ENCODE results near the gene SEMA6D. TPM values are rescaled to one million over a fixed set of nuclear protein-coding genes. Genes with fewer than 3 reads are reported as not detected.

Gene SEMA6D
- total RNA-seq, 1 donor from 2014 or later, result 6.4 TPM

- DNase-seq (ENCODE audit: low spot score), result no peak
- H3K4me3 Mint-ChIP-seq (ENCODE audit: unreplicated experiment), result no peak overlapping the region
- no peak for TF ChIP-seq CTCF (IDR thresholded peaks at IDR 0.05)
- H3K36me3 Mint-ChIP-seq (ENCODE audit: low read depth), result no peaks in the 10 kb centered on the region
- peaks cover 2% of the 10 kb centered on the region for H3K27me3 Mint-ChIP-seq (ENCODE audit: low read depth)
- H3K27ac Mint-ChIP-seq (ENCODE audit: unreplicated experiment), result no peak overlapping the region
- H3K9me3 Mint-ChIP-seq (ENCODE audit: low read depth), result no peaks in the 10 kb centered on the region
- no peaks in the 10 kb centered on the region for H3K4me1 Mint-ChIP-seq (ENCODE audit: low read depth)
Measured at GRCh38 chr15:47803767-47804166, 86.5 kb downstream of the SEMA6D start.

DNA sequence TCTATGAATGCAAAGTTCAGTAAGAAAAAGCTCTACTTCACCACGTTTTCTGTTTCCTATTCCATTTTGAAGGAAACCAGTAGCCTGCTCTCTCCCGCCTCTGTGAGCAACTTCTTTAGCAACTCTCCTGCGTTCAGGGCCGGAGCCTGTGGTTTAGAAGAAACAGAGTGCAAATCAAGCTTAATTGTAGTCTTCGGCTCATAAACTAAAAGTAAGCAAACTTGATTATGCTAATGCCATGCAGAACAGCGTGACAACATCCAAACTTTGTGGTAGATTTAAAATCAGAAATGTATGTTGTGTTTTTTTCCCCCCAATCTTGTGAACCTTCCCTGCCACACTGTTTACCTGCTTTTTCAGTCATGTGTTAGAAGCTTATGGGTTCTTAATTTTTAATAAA is 87.4 kb downstream of the SEMA6D start:
- no peak for TF ChIP-seq CTCF (IDR thresholded peaks at IDR 0.05)
- no peak overlapping the region for H3K4me3 Mint-ChIP-seq (ENCODE audit: unreplicated experiment)
- H3K27me3 Mint-ChIP-seq (ENCODE audit: low read depth), result peaks cover 2% of the 10 kb centered on the region
- DNase-seq (ENCODE audit: low spot score), result no peak
- H3K9me3 Mint-ChIP-seq (ENCODE audit: low read depth), result no peaks in the 10 kb centered on the region
- no peaks in the 10 kb centered on the region for H3K4me1 Mint-ChIP-seq (ENCODE audit: low read depth)
- H3K36me3 Mint-ChIP-seq (ENCODE audit: low read depth), result no peaks in the 10 kb centered on the region
- H3K27ac Mint-ChIP-seq (ENCODE audit: unreplicated experiment), result no peak overlapping the region

GRCh38 chr15:47806008-47806407 is 88.7 kb downstream of the SEMA6D start:
- no peak for TF ChIP-seq CTCF (IDR thresholded peaks at IDR 0.05)
- DNase-seq (ENCODE audit: low spot score), result no peak
- Mint-ChIP-seq H3K36me3 (ENCODE audit: low read depth) (no peaks in the 10 kb centered on the region), H3K9me3 (ENCODE audit: low read depth) (no peaks in the 10 kb centered on the region), H3K27ac (ENCODE audit: unreplicated experiment) (no peak overlapping the region), H3K4me1 (ENCODE audit: low read depth) (no peaks in the 10 kb centered on the region), H3K27me3 (ENCODE audit: low read depth) (peaks cover 2% of the 10 kb centered on the region), H3K4me3 (ENCODE audit: unreplicated experiment) (no peak overlapping the region)

DNA sequence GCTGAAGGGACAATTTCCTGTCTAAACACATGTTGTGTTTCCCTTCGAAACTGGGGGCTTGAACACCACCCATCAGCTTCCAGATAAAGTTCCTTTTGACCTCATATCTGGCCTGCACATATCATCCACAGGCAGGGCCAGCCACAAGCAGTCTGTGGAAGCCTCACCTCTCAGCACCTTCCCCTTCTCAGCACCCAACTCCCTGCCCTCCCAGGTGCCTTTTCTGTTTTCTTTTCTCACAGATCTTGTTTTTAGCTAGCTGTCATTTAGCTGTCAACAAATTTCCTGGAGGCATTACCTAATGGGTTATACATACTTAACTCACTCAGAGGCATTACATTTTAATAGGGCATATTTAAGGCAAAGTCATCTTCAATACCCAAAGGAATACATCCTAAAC is 93.9 kb downstream of the SEMA6D start:
- Mint-ChIP-seq H3K4me1 (ENCODE audit: low read depth) (peaks cover 14% of the 10 kb centered on the region), H3K27me3 (ENCODE audit: low read depth) (no peaks in the 10 kb centered on the region), H3K27ac (ENCODE audit: unreplicated experiment) (no peak overlapping the region), H3K4me3 (ENCODE audit: unreplicated experiment) (no peak overlapping the region), H3K36me3 (ENCODE audit: low read depth) (no peaks in the 10 kb centered on the region), H3K9me3 (ENCODE audit: low read depth) (no peaks in the 10 kb centered on the region)
- TF ChIP-seq CTCF (IDR thresholded peaks at IDR 0.05), result no peak
- DNase-seq (ENCODE audit: low spot score), result no peak

- TF ChIP-seq CTCF (IDR thresholded peaks at IDR 0.05), result no peak
- Mint-ChIP-seq H3K4me1 (ENCODE audit: low read depth) (peaks cover 14% of the 10 kb centered on the region), H3K36me3 (ENCODE audit: low read depth) (no peaks in the 10 kb centered on the region), H3K27me3 (ENCODE audit: low read depth) (no peaks in the 10 kb centered on the region), H3K4me3 (ENCODE audit: unreplicated experiment) (no peak overlapping the region), H3K9me3 (ENCODE audit: low read depth) (no peaks in the 10 kb centered on the region), H3K27ac (ENCODE audit: unreplicated experiment) (no peak overlapping the region)
- DNase-seq (ENCODE audit: low spot score), result no peak
Measured at GRCh38 chr15:47812470-47812999, 95.2 kb downstream of the SEMA6D start.
